Measurements from ENCODE around the gene POU2AF1.

- no peak for TF ChIP-seq POLR2A (IDR thresholded peaks at IDR 0.05; ENCODE audit: low read length)
- TF ChIP-seq GATA1 (IDR thresholded peaks at IDR 0.05; ENCODE audit: low read depth, low read length) = no peak
These were observed 59.8 kb downstream of the POU2AF1 start for GRCh38 chr11:111319296-111319695.
